ENCODE data around the gene OLFM1.

Gene OLFM1

GRCh38 chr9:135165756-135166519 lies 78.5 kb downstream of the OLFM1 start:
- TF ChIP-seq SIN3A (IDR thresholded peaks at IDR 0.05; ENCODE audit: borderline replicate concordance, insufficient read depth, low read length) (no peak), TAF1 (IDR thresholded peaks at IDR 0.05; ENCODE audit: borderline replicate concordance, insufficient read depth, low read length) (no peak), REST (IDR thresholded peaks at IDR 0.05; ENCODE audit: insufficient read depth in 1 of 2, low read depth in 2 of 2, low read length in 2 of 2) (no peak), POLR2AphosphoS5 (IDR thresholded peaks at IDR 0.05; ENCODE audit: low read depth, low read length) (no peak), FOXP2 (optimal IDR thresholded peaks at IDR 0.05; ENCODE audit: borderline replicate concordance, extremely low read depth, extremely low read length, insufficient read depth) (no peak)

GRCh38 chr9:135166565-135166964 lies 79.1 kb downstream of the OLFM1 start:
- TF ChIP-seq TAF1 (IDR thresholded peaks at IDR 0.05; ENCODE audit: borderline replicate concordance, insufficient read depth, low read length), result no peak
- TF ChIP-seq FOXP2 (optimal IDR thresholded peaks at IDR 0.05; ENCODE audit: borderline replicate concordance, extremely low read depth, extremely low read length, insufficient read depth), result no peak
- no peak for TF ChIP-seq POLR2AphosphoS5 (IDR thresholded peaks at IDR 0.05; ENCODE audit: low read depth, low read length)
- TF ChIP-seq SIN3A (IDR thresholded peaks at IDR 0.05; ENCODE audit: borderline replicate concordance, insufficient read depth, low read length), result no peak
- TF ChIP-seq REST (IDR thresholded peaks at IDR 0.05; ENCODE audit: insufficient read depth in 1 of 2, low read depth in 2 of 2, low read length in 2 of 2), result no peak

- no peak for TF ChIP-seq TAF1 (IDR thresholded peaks at IDR 0.05; ENCODE audit: borderline replicate concordance, insufficient read depth, low read length)
- no peak for TF ChIP-seq FOXP2 (optimal IDR thresholded peaks at IDR 0.05; ENCODE audit: borderline replicate concordance, extremely low read depth, extremely low read length, insufficient read depth)
- no peak for TF ChIP-seq REST (IDR thresholded peaks at IDR 0.05; ENCODE audit: insufficient read depth in 1 of 2, low read depth in 2 of 2, low read length in 2 of 2)
- TF ChIP-seq SIN3A (IDR thresholded peaks at IDR 0.05; ENCODE audit: borderline replicate concordance, insufficient read depth, low read length), result no peak
- TF ChIP-seq POLR2AphosphoS5 (IDR thresholded peaks at IDR 0.05; ENCODE audit: low read depth, low read length), result no peak
These were observed 79.9 kb downstream of the OLFM1 start for GRCh38 chr9:135167356-135167755.

GRCh38 chr9:135167849-135168655 lies 80.6 kb downstream of the OLFM1 start:
- TF ChIP-seq FOXP2 (optimal IDR thresholded peaks at IDR 0.05; ENCODE audit: borderline replicate concordance, extremely low read depth, extremely low read length, insufficient read depth) (no peak), POLR2AphosphoS5 (IDR thresholded peaks at IDR 0.05; ENCODE audit: low read depth, low read length) (no peak), TAF1 (IDR thresholded peaks at IDR 0.05; ENCODE audit: borderline replicate concordance, insufficient read depth, low read length) (no peak), REST (IDR thresholded peaks at IDR 0.05; ENCODE audit: insufficient read depth in 1 of 2, low read depth in 2 of 2, low read length in 2 of 2) (no peak), SIN3A (IDR thresholded peaks at IDR 0.05; ENCODE audit: borderline replicate concordance, insufficient read depth, low read length) (no peak)

Measured in PFSK-1 (cell line).